Measurements from ENCODE around the gene FAM209A.

Gene FAM209A

GRCh38 chr20:56574531-56575142 is 50.1 kb downstream of the FAM209A start:
- Histone ChIP-seq H3K9ac (ENCODE audit: low read length) (no peak overlapping the region), H3F3A (ENCODE audit: insufficient read depth, low read length) (no peaks in the 10 kb centered on the region), H3K36me3 (ENCODE audit: insufficient read depth, low read length) (no peaks in the 10 kb centered on the region), H4K20me1 (ENCODE audit: insufficient read depth, low read length) (no peaks in the 10 kb centered on the region), H3K9me2 (ENCODE audit: low read depth, low read length) (no peaks in the 10 kb centered on the region), H3K79me2 (ENCODE audit: insufficient read depth, low read length) (no peaks in the 10 kb centered on the region), H3K27me3 (ENCODE audit: insufficient read depth, low read length) (no peaks in the 10 kb centered on the region), H3K27ac (ENCODE audit: low read depth, low read length, poor library complexity, severe bottlenecking) (no peak overlapping the region), H3K4me2 (ENCODE audit: low read length) (no peak overlapping the region), H3K9me3 (ENCODE audit: low read length) (no peaks in the 10 kb centered on the region), H3K4me1 (ENCODE audit: insufficient read depth, low read length, severe bottlenecking) (no peaks in the 10 kb centered on the region), H2AFZ (ENCODE audit: low read length) (no peak overlapping the region), H3K4me3 (ENCODE audit: low read depth, low read length, poor library complexity, severe bottlenecking) (no peak overlapping the region)
- TF ChIP-seq CTCF (IDR thresholded peaks at IDR 0.05; ENCODE audit: low read length) (no peak), EZH2 (IDR thresholded peaks at IDR 0.05; ENCODE audit: borderline replicate concordance, low read length) (no peak)

- Histone ChIP-seq H2AFZ (ENCODE audit: low read length) (no peak overlapping the region), H4K20me1 (ENCODE audit: insufficient read depth, low read length) (no peaks in the 10 kb centered on the region), H3F3A (ENCODE audit: insufficient read depth, low read length) (no peaks in the 10 kb centered on the region), H3K4me1 (ENCODE audit: insufficient read depth, low read length, severe bottlenecking) (no peaks in the 10 kb centered on the region), H3K36me3 (ENCODE audit: insufficient read depth, low read length) (no peaks in the 10 kb centered on the region), H3K9me2 (ENCODE audit: low read depth, low read length) (no peaks in the 10 kb centered on the region), H3K27ac (ENCODE audit: low read depth, low read length, poor library complexity, severe bottlenecking) (no peak overlapping the region), H3K27me3 (ENCODE audit: insufficient read depth, low read length) (no peaks in the 10 kb centered on the region), H3K4me2 (ENCODE audit: low read length) (no peak overlapping the region), H3K79me2 (ENCODE audit: insufficient read depth, low read length) (no peaks in the 10 kb centered on the region), H3K4me3 (ENCODE audit: low read depth, low read length, poor library complexity, severe bottlenecking) (no peak overlapping the region), H3K9me3 (ENCODE audit: low read length) (no peaks in the 10 kb centered on the region), H3K9ac (ENCODE audit: low read length) (no peak overlapping the region)
- no peak for TF ChIP-seq EZH2 (IDR thresholded peaks at IDR 0.05; ENCODE audit: borderline replicate concordance, low read length)
- TF ChIP-seq CTCF (IDR thresholded peaks at IDR 0.05; ENCODE audit: low read length): no peak
These were observed 50.6 kb downstream of the FAM209A start for GRCh38 chr20:56575157-56575556.
